ENCODE measurements around the gene WNT7B.

Gene WNT7B

DNA sequence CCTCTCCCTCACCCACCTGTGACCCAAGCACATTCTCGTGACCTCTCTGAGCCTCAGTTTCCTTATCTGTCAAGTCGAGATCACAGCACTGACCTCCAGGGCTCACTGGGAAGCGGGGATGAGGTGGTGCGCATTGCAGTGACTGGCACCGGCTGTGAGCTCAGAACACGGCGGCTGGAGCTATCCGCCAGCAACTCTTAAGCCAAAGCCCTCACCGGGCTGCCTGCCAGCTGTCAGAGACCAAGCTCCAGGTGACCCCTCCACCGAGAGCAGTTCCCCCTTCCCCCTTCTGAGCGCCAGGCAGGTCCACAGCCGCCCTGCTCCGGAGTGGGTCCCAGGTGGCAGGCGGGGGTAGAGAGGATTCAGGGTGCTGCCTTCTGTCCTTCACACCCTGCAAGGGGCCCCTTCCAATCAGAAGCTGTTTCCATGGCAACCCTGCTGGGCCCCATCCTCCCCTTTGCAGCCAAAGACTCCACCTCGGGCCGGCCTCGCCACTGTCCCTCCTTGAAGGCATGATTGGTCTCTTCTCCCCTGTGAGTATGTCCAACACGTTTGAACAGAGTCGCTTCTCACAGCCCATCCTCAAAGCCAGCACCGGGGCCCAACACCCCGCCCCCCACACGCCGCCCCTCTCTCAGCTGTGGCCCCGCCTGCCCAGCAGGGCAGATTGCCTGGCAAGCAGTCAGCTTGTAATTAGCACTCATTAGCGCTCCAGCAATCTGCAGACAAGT, 98.7 kb downstream of the WNT7B start:
- no peak for ATAC-seq
- TF ChIP-seq ZC3H10 (CRISPR knock-in tag; IDR thresholded peaks at IDR 0.05) (no peak), PPARA (CRISPR knock-in tag; IDR thresholded peaks at IDR 0.05; ENCODE audit: borderline replicate concordance) (no peak), CSDC2 (CRISPR knock-in tag; IDR thresholded peaks at IDR 0.05) (no peak), ZFP30 (CRISPR knock-in tag; IDR thresholded peaks at IDR 0.05) (no peak), GLIS3 (CRISPR knock-in tag; IDR thresholded peaks at IDR 0.05) (no peak), RARB (CRISPR knock-in tag; IDR thresholded peaks at IDR 0.05) (no peak), BACH2 (CRISPR knock-in tag; IDR thresholded peaks at IDR 0.05; ENCODE audit: borderline replicate concordance) (no peak), ARNTL (CRISPR knock-in tag; IDR thresholded peaks at IDR 0.05; ENCODE audit: borderline replicate concordance, low read depth) (no peak), ZFP3 (CRISPR knock-in tag; IDR thresholded peaks at IDR 0.05) (no peak), ISL1 (CRISPR knock-in tag; IDR thresholded peaks at IDR 0.05) (no peak), TCF4 (CRISPR knock-in tag; IDR thresholded peaks at IDR 0.05; ENCODE audit: borderline replicate concordance) (no peak), ZNF70 (CRISPR knock-in tag; IDR thresholded peaks at IDR 0.05) (no peak)
- TF ChIP-seq, protein P1, sequence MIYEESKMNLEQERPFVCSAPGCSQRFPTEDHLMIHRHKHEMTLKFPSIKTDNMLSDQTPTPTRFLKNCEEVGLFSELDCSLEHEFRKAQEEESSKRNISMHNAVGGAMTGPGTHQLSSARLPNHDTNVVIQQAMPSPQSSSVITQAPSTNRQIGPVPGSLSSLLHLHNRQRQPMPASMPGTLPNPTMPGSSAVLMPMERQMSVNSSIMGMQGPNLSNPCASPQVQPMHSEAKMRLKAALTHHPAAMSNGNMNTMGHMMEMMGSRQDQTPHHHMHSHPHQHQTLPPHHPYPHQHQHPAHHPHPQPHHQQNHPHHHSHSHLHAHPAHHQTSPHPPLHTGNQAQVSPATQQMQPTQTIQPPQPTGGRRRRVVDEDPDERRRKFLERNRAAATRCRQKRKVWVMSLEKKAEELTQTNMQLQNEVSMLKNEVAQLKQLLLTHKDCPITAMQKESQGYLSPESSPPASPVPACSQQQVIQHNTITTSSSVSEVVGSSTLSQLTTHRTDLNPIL (CRISPR knock-in tag; IDR thresholded peaks at IDR 0.05; ENCODE audit: low read depth) = no peak
- TF ChIP-seq, protein P2, sequence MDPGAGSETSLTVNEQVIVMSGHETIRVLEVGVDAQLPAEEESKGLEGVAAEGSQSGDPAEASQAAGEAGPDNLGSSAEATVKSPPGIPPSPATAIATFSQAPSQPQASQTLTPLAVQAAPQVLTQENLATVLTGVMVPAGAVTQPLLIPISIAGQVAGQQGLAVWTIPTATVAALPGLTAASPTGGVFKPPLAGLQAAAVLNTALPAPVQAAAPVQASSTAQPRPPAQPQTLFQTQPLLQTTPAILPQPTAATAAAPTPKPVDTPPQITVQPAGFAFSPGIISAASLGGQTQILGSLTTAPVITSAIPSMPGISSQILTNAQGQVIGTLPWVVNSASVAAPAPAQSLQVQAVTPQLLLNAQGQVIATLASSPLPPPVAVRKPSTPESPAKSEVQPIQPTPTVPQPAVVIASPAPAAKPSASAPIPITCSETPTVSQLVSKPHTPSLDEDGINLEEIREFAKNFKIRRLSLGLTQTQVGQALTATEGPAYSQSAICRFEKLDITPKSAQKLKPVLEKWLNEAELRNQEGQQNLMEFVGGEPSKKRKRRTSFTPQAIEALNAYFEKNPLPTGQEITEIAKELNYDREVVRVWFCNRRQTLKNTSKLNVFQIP (CRISPR knock-in tag; IDR thresholded peaks at IDR 0.05; ENCODE audit: borderline replicate concordance, low read depth) = no peak
- TF ChIP-seq, protein P3, sequence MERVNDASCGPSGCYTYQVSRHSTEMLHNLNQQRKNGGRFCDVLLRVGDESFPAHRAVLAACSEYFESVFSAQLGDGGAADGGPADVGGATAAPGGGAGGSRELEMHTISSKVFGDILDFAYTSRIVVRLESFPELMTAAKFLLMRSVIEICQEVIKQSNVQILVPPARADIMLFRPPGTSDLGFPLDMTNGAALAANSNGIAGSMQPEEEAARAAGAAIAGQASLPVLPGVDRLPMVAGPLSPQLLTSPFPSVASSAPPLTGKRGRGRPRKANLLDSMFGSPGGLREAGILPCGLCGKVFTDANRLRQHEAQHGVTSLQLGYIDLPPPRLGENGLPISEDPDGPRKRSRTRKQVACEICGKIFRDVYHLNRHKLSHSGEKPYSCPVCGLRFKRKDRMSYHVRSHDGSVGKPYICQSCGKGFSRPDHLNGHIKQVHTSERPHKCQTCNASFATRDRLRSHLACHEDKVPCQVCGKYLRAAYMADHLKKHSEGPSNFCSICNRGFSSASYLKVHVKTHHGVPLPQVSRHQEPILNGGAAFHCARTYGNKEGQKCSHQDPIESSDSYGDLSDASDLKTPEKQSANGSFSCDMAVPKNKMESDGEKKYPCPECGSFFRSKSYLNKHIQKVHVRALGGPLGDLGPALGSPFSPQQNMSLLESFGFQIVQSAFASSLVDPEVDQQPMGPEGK (CRISPR knock-in tag; IDR thresholded peaks at IDR 0.05; ENCODE audit: borderline replicate concordance) = no peak
- TF ChIP-seq, protein P4, sequence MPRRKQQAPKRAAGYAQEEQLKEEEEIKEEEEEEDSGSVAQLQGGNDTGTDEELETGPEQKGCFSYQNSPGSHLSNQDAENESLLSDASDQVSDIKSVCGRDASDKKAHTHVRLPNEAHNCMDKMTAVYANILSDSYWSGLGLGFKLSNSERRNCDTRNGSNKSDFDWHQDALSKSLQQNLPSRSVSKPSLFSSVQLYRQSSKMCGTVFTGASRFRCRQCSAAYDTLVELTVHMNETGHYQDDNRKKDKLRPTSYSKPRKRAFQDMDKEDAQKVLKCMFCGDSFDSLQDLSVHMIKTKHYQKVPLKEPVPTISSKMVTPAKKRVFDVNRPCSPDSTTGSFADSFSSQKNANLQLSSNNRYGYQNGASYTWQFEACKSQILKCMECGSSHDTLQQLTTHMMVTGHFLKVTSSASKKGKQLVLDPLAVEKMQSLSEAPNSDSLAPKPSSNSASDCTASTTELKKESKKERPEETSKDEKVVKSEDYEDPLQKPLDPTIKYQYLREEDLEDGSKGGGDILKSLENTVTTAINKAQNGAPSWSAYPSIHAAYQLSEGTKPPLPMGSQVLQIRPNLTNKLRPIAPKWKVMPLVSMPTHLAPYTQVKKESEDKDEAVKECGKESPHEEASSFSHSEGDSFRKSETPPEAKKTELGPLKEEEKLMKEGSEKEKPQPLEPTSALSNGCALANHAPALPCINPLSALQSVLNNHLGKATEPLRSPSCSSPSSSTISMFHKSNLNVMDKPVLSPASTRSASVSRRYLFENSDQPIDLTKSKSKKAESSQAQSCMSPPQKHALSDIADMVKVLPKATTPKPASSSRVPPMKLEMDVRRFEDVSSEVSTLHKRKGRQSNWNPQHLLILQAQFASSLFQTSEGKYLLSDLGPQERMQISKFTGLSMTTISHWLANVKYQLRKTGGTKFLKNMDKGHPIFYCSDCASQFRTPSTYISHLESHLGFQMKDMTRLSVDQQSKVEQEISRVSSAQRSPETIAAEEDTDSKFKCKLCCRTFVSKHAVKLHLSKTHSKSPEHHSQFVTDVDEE (CRISPR knock-in tag; IDR thresholded peaks at IDR 0.05) = no peak

DNA sequence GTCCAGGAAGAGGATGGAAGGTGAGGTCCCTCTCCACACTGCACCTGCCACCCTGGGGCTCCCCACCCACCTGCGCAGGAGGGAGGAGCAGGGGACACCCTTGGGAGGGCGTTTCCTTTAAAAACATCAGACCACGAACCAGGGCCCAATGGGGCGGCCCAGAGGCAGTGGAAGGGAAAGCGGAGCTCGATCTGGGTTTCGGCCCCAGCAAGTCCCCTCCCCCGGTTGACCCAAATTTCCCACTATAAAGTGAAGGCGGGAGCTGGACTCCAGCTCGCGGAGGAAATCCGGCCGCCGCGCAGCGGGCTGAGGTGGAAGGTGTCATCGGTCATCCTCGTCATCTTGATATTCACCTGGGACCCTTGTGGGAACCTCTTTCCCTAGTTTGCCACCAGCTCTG, 99.3 kb downstream of the WNT7B start:
- ATAC-seq = no peak
- TF ChIP-seq SNAI2 (CRISPR knock-in tag; IDR thresholded peaks at IDR 0.05) (no peak), ZFP3 (CRISPR knock-in tag; IDR thresholded peaks at IDR 0.05) (no peak), ARNTL (CRISPR knock-in tag; IDR thresholded peaks at IDR 0.05; ENCODE audit: borderline replicate concordance, low read depth) (no peak), ZFP30 (CRISPR knock-in tag; IDR thresholded peaks at IDR 0.05) (no peak)
- TF ChIP-seq, protein P2 (CRISPR knock-in tag; IDR thresholded peaks at IDR 0.05; ENCODE audit: borderline replicate concordance, low read depth) = no peak

DNA sequence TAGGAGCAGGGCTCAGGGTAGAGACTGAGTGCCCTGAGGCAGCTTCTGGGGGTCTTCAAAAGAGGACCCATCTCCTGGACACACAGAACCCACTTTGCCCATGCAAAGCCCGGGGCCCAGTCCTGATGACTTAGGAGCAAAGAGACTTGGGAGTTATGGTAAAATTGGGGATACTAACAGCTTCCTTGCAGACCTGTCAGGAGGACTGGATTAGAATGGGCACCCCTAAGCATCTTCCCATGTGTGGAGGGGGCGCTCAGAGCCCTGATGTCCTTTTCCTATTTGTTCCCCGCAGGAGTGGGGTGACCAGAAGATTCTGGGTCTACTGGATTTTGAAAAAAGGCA, 100.0 kb downstream of the WNT7B start:
- ATAC-seq = no peak
- TF ChIP-seq, protein P4 (CRISPR knock-in tag; IDR thresholded peaks at IDR 0.05) = no peak
- no peak for TF ChIP-seq TOX (CRISPR knock-in tag; IDR thresholded peaks at IDR 0.05; ENCODE audit: borderline replicate concordance)
- TF ChIP-seq, protein P5, sequence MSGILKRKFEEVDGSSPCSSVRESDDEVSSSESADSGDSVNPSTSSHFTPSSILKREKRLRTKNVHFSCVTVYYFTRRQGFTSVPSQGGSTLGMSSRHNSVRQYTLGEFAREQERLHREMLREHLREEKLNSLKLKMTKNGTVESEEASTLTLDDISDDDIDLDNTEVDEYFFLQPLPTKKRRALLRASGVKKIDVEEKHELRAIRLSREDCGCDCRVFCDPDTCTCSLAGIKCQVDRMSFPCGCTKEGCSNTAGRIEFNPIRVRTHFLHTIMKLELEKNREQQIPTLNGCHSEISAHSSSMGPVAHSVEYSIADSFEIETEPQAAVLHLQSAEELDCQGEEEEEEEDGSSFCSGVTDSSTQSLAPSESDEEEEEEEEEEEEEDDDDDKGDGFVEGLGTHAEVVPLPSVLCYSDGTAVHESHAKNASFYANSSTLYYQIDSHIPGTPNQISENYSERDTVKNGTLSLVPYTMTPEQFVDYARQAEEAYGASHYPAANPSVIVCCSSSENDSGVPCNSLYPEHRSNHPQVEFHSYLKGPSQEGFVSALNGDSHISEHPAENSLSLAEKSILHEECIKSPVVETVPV (CRISPR knock-in tag; IDR thresholded peaks at IDR 0.05) = no peak
- TF ChIP-seq, protein P3 (CRISPR knock-in tag; IDR thresholded peaks at IDR 0.05; ENCODE audit: borderline replicate concordance) = no peak
- no peak for TF ChIP-seq ESRRG (CRISPR knock-in tag; IDR thresholded peaks at IDR 0.05)
- no peak for TF ChIP-seq ZNF70 (CRISPR knock-in tag; IDR thresholded peaks at IDR 0.05)
- no peak for TF ChIP-seq GLIS3 (CRISPR knock-in tag; IDR thresholded peaks at IDR 0.05)
- TF ChIP-seq ZC3H10 (CRISPR knock-in tag; IDR thresholded peaks at IDR 0.05) = no peak
- no peak for TF ChIP-seq OSR1 (CRISPR knock-in tag; IDR thresholded peaks at IDR 0.05)
- no peak for TF ChIP-seq ISL1 (CRISPR knock-in tag; IDR thresholded peaks at IDR 0.05)
